Mucosa of rectum (tissue), 2 donors: ENCODE data around the gene KRTAP29-1.
"Not testable (repeated sequence)": the region's sequence is repeated elsewhere in the genome, so short reads cannot be mapped to it uniquely, and the experiment has no call there.

Experiments
- H3K27ac ChIP-seq, 2 donors: one replicate each; pipeline ENCODE4 v1.7.0; 2013; ENCODE audit warnings: inconsistent platforms in 2 of 2, low read depth in 2 of 2, low read length in 2 of 2
- H3K27me3 ChIP-seq, 2 donors: one replicate each; pipeline ENCODE4 v1.7.0; 2013; ENCODE audit warnings: low read length in 2 of 2; ENCODE audit not compliant: control insufficient read depth in 2 of 2, insufficient read depth in 2 of 2
- H3K36me3 ChIP-seq, 2 donors: one replicate each; pipeline ENCODE4 v1.7.0; 2013; ENCODE audit warnings: low read length in 2 of 2; ENCODE audit not compliant: control insufficient read depth in 2 of 2, insufficient read depth in 2 of 2
- H3K4me1 ChIP-seq, 2 donors: one replicate each; pipeline ENCODE4 v1.7.0; 2013; ENCODE audit warnings: low read length in 2 of 2, mild to moderate bottlenecking in 1 of 2; ENCODE audit not compliant: control insufficient read depth in 2 of 2, insufficient read depth in 2 of 2
- H3K4me3 ChIP-seq, 2 donors: one replicate each; pipeline ENCODE4 v1.7.0; 2013; ENCODE audit warnings: low read length in 2 of 2
- H3K9ac ChIP-seq, 2 donors: one replicate each; pipeline ENCODE4 v1.7.0; 2013; ENCODE audit warnings: low read length in 2 of 2, low read depth in 1 of 2, mild to moderate bottlenecking in 1 of 2
- H3K9me3 ChIP-seq, 2 donors: one replicate each; pipeline ENCODE4 v1.7.0; 2013; ENCODE audit warnings: low read length in 2 of 2; ENCODE audit not compliant: control insufficient read depth in 2 of 2
- donor health status: healthy.
- donor health status: Normal muscosa, but diverticular disease.

Gene KRTAP29-1

GRCh38 chr17:41267711-41268110 is 34.9 kb downstream of the KRTAP29-1 start:
- Histone ChIP-seq H3K4me1 (no peaks in the 10 kb centered on the region), H3K36me3 (no peaks in the 10 kb centered on the region), H3K4me3 (no peak overlapping the region), H3K27me3 (peaks cover 0 to 6% of the 10 kb centered on the region in 2 donors), H3K9ac (no peak overlapping the region), H3K9me3 (no peaks in the 10 kb centered on the region), H3K27ac (no peak overlapping the region)

GRCh38 chr17:41265078-41265477 is 37.6 kb downstream of the KRTAP29-1 start, which contains the start of gene KRTAP9-6:
Gene KRTAP9-6 (plus strand): TSS chr17:41265378. CDS start chr17:41265378, 0 bp downstream.
- Histone ChIP-seq H3K4me1 (no peaks in the 10 kb centered on the region), H3K27ac (no peak within 1 kb of the TSS), H3K36me3 (no peaks in the 10 kb centered on the region), H3K9me3 (no peaks in the 10 kb centered on the region), H3K9ac (no peak within 1 kb of the TSS), H3K27me3 (peaks cover 0 to 10% of the 10 kb centered on the region in 2 donors), H3K4me3 (no peak within 1 kb of the TSS)

GRCh38 chr17:41264599-41264998 is 38.1 kb downstream of the KRTAP29-1 start:
- no peak overlapping the region for H3K9ac ChIP-seq
- no peaks in the 10 kb centered on the region for H3K9me3 ChIP-seq
- H3K4me1 ChIP-seq = no peaks in the 10 kb centered on the region
- H3K36me3 ChIP-seq = no peaks in the 10 kb centered on the region
- peaks cover 0 to 10% of the 10 kb centered on the region in 2 donors for H3K27me3 ChIP-seq
- H3K4me3 ChIP-seq = no peak overlapping the region
- H3K27ac ChIP-seq = no peak overlapping the region

GRCh38 chr17:41263212-41263611 is 39.4 kb downstream of the KRTAP29-1 start:
- H3K27me3 ChIP-seq = peaks cover 2 to 10% of the 10 kb centered on the region in 2 donors
- H3K27ac ChIP-seq = no peak overlapping the region
- H3K36me3 ChIP-seq = no peaks in the 10 kb centered on the region
- H3K9me3 ChIP-seq = no peaks in the 10 kb centered on the region
- H3K4me3 ChIP-seq = no peak overlapping the region
- H3K9ac ChIP-seq = no peak overlapping the region
- H3K4me1 ChIP-seq = no peaks in the 10 kb centered on the region

GRCh38 chr17:41258406-41258805 is 44.2 kb downstream of the KRTAP29-1 start:
- Histone ChIP-seq H3K36me3 (no peaks in the 10 kb centered on the region), H3K27ac (no peak overlapping the region), H3K9ac (no peak overlapping the region), H3K27me3 (peaks cover 14% of the 10 kb centered on the region in 2 donors), H3K9me3 (no peaks in the 10 kb centered on the region), H3K4me3 (no peak overlapping the region), H3K4me1 (no peaks in the 10 kb centered on the region)

- H3K27me3 ChIP-seq = peaks cover 9 to 18% of the 10 kb centered on the region in 2 donors
- no peak overlapping the region for H3K27ac ChIP-seq
- H3K4me3 ChIP-seq = no peak overlapping the region
- no peaks in the 10 kb centered on the region for H3K36me3 ChIP-seq
- H3K4me1 ChIP-seq = no peaks in the 10 kb centered on the region
- no peak overlapping the region for H3K9ac ChIP-seq
- H3K9me3 ChIP-seq = no peaks in the 10 kb centered on the region
Observed at GRCh38 chr17:41256291-41256685, 46.4 kb downstream of the KRTAP29-1 start.

GRCh38 chr17:41255381-41256290 is 47.0 kb downstream of the KRTAP29-1 start, which contains the start of gene KRTAP9-9:
Gene KRTAP9-9 (plus strand): TSS chr17:41255384.
- not testable (repeated sequence) for H3K36me3 ChIP-seq

GRCh38 chr17:41254861-41255260 is 47.8 kb downstream of the KRTAP29-1 start:
- Histone ChIP-seq H3K27ac (no peak overlapping the region), H3K27me3 (peaks cover 11 to 18% of the 10 kb centered on the region in 2 donors), H3K36me3 (no peaks in the 10 kb centered on the region), H3K4me3 (no peak overlapping the region), H3K4me1 (no peaks in the 10 kb centered on the region), H3K9me3 (no peaks in the 10 kb centered on the region), H3K9ac (no peak overlapping the region)

More at GRCh38 chr17:41255381-41256290, 47.0 kb downstream of the KRTAP29-1 start, which contains the start of gene KRTAP9-9:
- H3K27me3 ChIP-seq = peaks cover 11 to 18% of the 10 kb centered on the region in 2 donors
- H3K4me3 ChIP-seq, H3K27ac ChIP-seq, H3K4me1 ChIP-seq, H3K9me3 ChIP-seq, H3K9ac ChIP-seq: not testable (repeated sequence)
